ENCODE data around the gene IGF2BP3. TPM values are rescaled to one million over a fixed set of nuclear protein-coding genes. Genes with fewer than 3 reads are reported as not detected.

IGF2BP3 gene
- 17.7 to 29.1 TPM (median 21.1 TPM) in 5 replicates for total RNA-seq (2022; extraction: Qiagen RNA extraction; ENCODE audit: low read depth)

DNA sequence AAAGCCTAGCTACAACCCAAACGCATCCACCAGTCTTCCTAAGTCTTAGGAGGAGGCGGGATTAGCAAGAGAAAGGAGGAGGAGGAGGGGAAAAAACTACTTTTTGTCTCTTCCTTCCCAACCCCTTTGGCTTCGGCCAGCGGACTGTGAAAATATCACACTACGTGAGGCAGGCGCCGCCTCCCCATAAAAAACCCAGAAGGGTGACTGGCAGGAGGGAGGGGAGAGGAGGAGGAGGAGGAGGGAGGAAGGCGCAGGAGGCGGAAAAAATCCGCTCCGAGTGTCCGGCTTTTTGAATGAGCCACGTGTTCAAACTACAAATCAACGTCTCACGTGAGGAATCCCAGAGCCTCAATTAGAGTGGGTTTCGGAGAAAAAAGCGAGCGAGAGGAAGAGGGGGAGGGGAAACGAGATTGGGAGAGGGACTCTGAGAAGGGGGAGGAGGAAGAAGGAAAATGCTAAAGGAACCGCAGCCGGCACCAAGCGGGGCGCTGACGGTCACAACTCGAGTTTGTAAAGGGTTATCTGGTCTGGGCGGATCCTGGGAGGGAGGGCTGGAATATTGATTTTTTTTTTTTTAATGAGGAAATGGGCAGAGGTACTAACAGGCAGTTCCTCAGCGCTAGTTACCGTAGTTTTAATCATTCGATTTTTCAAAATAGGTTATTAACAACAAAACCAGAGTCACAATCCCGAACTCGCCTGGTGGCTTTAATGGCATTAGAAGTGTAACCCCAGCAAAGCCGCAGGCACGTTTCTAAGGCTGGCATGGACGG, at the start of gene IGF2BP3:
Gene IGF2BP3, minus strand, starts transcription at position 162 of the 776 bp plus-strand sequence. CDS start 381 bp downstream, outside the sequence.

DNA sequence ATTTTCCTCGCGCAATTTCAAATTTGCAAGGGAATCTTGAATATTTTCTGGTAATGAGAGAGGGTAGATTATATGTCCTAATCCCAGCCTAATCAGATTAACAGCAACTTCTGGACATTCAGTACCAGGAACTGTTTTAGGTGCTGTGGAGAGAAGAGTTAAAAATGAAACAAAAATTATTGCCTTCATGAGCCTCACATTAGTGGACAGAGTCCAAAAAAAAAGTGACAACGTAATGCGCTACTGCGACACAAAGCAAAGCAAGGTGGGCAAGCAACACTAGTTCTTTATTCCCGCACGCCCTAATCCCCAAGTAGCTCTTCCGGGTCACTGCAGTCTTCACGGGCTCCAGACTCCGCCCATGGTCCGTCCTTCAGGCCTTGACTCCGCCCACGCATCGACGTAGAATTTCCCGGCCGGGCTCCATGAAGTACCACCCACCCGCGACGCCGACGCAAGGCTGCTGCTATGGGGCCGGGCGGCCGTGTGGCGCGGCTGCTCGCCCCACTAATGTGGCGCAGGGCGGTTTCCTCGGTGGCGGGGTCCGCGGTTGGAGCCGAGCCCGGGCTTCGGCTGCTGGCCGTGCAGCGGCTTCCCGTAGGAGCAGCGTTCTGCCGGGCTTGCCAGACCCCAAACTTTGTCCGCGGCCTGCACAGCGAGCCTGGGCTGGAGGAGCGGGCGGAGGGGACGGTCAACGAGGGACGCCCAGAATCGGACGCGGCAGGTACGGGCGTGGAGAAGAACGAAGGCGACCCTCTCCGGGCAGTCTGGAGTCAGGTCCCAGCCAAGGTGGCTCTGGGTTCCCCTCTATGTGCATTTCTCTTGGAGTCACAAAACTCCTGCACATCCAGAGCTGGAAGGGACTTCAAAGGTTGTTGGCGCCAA, 171.2 kb downstream of the IGF2BP3 start, which contains the start of gene MALSU1:
Gene MALSU1, plus strand, starts transcription at position 455 of the 885 bp plus-strand sequence. Its CDS starts 14 bp downstream, at position 469.

Other genes with a start within 250 kb of the IGF2BP3 start
- gene GPNMB, start 223.7 kb downstream of the IGF2BP3 start, total RNA-seq (2022; extraction: Qiagen RNA extraction; ENCODE audit: low read depth) = 1.9 to 2.3 TPM (median 2.0 TPM) in 5 replicates
- 65.7 to 89.4 TPM (median 82.3 TPM) in 5 replicates for gene MALSU1, start 171.2 kb downstream of the IGF2BP3 start, total RNA-seq (2022; extraction: Qiagen RNA extraction; ENCODE audit: low read depth)
- 69.6 to 82.8 TPM (median 74.1 TPM) in 5 replicates for gene TRA2A, start 61.5 kb upstream of the IGF2BP3 start, total RNA-seq (2022; extraction: Qiagen RNA extraction; ENCODE audit: low read depth)
- gene CCDC126, start 126.9 kb upstream of the IGF2BP3 start, total RNA-seq (2022; extraction: Qiagen RNA extraction; ENCODE audit: low read depth) = 3.0 to 3.7 TPM (median 3.2 TPM) in 5 replicates
- 0.27 to 0.72 TPM (median 0.46 TPM) in 5 replicates for gene FAM221A, start 209.7 kb upstream of the IGF2BP3 start, total RNA-seq (2022; extraction: Qiagen RNA extraction; ENCODE audit: low read depth)
- gene STK31, start 239.7 kb upstream of the IGF2BP3 start, total RNA-seq (2022; extraction: Qiagen RNA extraction; ENCODE audit: low read depth) = 0.27 to 0.81 TPM (median 0.62 TPM) in 5 replicates